Measurements from ENCODE around the gene UBR7. TPM values are rescaled to one million over a fixed set of nuclear protein-coding genes. Genes with fewer than 3 reads are reported as not detected.

The UBR7 gene
- total and polyA plus RNA-seq, 3 experiments from 2014 or later: 31.7 to 42.3 (median 39.4) TPM

DNA sequence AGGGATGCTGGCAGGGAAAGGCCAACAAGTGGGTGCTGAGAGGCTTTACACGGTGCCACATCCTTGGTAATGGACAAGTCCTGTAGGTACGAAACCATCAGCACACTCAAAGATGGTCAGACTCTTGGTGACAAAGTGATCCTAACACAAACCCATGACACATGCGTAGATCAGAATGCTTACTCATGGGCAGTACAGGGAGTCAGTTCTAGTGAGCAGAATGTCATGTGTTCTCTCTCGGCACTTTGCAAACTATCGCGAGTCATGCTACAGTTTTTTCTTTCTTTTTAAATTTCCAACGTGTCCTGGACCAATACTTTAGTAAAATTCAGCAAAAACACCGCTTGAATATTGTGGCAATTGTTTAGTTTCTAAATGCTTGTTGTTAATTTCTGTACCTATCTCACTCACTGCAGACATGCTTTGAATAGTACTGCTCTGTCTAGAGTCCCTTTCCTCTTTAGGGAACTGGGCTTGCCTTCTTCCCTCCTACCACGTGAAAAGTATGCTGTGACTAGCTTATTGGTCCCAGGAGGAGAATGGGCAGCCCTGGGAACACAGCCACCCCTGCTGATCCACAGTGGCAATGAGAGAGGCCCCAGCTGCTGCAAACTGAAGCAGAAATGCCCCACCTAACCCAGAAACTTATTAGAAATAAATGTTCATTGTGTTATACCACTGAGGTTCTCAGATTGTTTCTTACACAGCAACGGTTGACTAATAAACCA is 62.4 kb downstream of the UBR7 start:
- Histone ChIP-seq H3K36me3 (ENCODE audit: insufficient read depth, low read length) (no peaks in the 10 kb centered on the region), H3K27me3 (ENCODE audit: insufficient read depth, low read length, poor library complexity, severe bottlenecking) (no peaks in the 10 kb centered on the region), H3K4me1 (ENCODE audit: insufficient read depth, low read length) (no peaks in the 10 kb centered on the region), H3K27ac (ENCODE audit: low read depth, low read length) (no peak overlapping the region), H3K4me3 (ENCODE audit: low read length) (no peak overlapping the region), H3K9me3 (ENCODE audit: low read length) (no peaks in the 10 kb centered on the region)
- Mint-ChIP-seq H3K27ac (peak overlapping the region in 2 of 8 donors; percentile 7 to 34), H3K9me3 (no peaks in the 10 kb centered on the region), H3K36me3 (peaks cover 0 to 38% (median 5%) of the 10 kb centered on the region in 3 donors), H3K27me3 (peaks cover 0 to 1% of the 10 kb centered on the region in 2 donors), H3K4me1 (peaks cover 18 to 57% (median 34%) of the 10 kb centered on the region in 3 donors), H3K4me3 (no peak overlapping the region)
- DNase-seq: no peak
- POLR2A ChIA-PET: interaction anchor here (0.6 kb wide), 1 partner anchor 399 kb away, joined by 5 read pairs; no protein-coding TSS in a partner anchor
- CTCF ChIA-PET: no interaction called here

DNA sequence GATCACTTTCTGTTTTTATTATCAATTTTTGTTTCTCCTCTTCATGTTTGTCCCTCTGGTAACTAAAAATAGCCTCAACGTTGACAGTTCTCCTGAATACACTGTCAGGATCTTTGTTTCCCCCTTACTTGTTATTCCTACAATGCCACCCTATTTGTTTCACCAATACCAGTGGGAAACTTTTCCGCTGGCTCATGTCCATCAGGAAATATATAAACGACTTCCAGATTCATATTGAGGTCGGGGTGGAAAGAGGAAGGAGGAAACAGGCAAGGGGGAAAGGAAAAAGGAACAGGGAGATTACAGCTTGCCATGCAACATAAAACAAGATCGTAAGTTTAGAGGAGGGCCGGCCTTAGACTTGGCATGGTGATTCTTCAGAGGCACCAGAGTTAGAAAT is 64.1 kb downstream of the UBR7 start:
- H3K27ac Mint-ChIP-seq: peak overlapping the region in 1 of 8 donors; percentile 4
- Histone ChIP-seq H3K4me1 (ENCODE audit: insufficient read depth, low read length) (no peaks in the 10 kb centered on the region), H3K9me3 (ENCODE audit: low read length) (no peaks in the 10 kb centered on the region), H3K36me3 (ENCODE audit: insufficient read depth, low read length) (no peaks in the 10 kb centered on the region), H3K27ac (ENCODE audit: low read depth, low read length) (no peak overlapping the region), H3K4me3 (ENCODE audit: low read length) (no peak overlapping the region), H3K27me3 (ENCODE audit: insufficient read depth, low read length, poor library complexity, severe bottlenecking) (no peaks in the 10 kb centered on the region)
- peaks cover 16 to 44% (median 27%) of the 10 kb centered on the region in 3 donors for H3K4me1 Mint-ChIP-seq
- H3K4me3 Mint-ChIP-seq: no peak overlapping the region
- no peak for DNase-seq
- CTCF ChIA-PET: no interaction called here
- peaks cover 0 to 35% (median 2%) of the 10 kb centered on the region in 3 donors for H3K36me3 Mint-ChIP-seq
- POLR2A ChIA-PET: no interaction called here
- H3K27me3 Mint-ChIP-seq: peaks cover 0 to 1% of the 10 kb centered on the region in 2 donors
- no peaks in the 10 kb centered on the region for H3K9me3 Mint-ChIP-seq

DNA sequence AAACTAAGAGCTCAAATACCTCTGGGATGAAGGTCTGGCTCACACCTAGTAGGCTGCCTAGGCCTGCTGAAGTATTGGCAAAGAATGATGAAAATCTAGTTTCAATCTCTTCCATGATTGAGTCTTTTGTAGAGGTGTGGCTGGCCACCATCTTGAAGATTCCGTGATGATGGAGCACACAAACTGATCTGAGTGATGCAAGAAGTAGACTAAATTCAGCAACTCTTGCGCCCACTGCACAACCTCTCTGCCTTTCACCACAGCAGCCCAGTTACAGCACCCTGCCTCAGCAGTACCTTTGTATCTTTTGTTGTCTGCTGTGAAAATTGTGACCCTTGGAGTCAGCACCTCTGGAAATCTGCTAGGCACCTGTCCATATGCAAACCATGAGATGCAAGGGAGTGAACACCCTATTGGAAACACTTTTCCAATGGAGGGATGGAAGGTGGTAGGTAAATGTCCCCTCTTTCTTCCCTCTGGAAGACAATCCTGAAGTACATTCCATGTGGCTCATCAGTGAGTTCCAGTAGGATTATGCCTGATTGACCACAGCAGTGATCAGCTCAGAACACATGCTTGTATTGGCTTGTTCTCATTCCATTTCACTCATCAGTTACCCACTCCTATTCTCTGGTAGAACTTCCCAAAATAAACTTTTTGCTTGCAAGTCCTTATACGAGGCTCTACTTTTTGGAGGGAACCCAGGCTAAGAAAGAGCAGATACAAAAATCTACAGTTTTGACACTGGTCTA is 67.2 kb downstream of the UBR7 start:
- Histone ChIP-seq H3K36me3 (ENCODE audit: insufficient read depth, low read length) (no peaks in the 10 kb centered on the region), H3K27ac (ENCODE audit: low read depth, low read length) (no peak overlapping the region), H3K4me1 (ENCODE audit: insufficient read depth, low read length) (no peaks in the 10 kb centered on the region), H3K4me3 (ENCODE audit: low read length) (no peak overlapping the region), H3K27me3 (ENCODE audit: insufficient read depth, low read length, poor library complexity, severe bottlenecking) (no peaks in the 10 kb centered on the region), H3K9me3 (ENCODE audit: low read length) (no peaks in the 10 kb centered on the region)
- ChIA-PET POLR2A (no interaction called here), CTCF (no interaction called here)
- no peak for DNase-seq
- Mint-ChIP-seq H3K36me3 (peaks cover 0 to 33% (median 7%) of the 10 kb centered on the region in 3 donors), H3K4me1 (peaks cover 7 to 24% (median 19%) of the 10 kb centered on the region in 3 donors), H3K27me3 (peaks cover 0 to 1% of the 10 kb centered on the region in 2 donors), H3K4me3 (no peak overlapping the region), H3K9me3 (no peaks in the 10 kb centered on the region), H3K27ac (no peak overlapping the region)

DNA sequence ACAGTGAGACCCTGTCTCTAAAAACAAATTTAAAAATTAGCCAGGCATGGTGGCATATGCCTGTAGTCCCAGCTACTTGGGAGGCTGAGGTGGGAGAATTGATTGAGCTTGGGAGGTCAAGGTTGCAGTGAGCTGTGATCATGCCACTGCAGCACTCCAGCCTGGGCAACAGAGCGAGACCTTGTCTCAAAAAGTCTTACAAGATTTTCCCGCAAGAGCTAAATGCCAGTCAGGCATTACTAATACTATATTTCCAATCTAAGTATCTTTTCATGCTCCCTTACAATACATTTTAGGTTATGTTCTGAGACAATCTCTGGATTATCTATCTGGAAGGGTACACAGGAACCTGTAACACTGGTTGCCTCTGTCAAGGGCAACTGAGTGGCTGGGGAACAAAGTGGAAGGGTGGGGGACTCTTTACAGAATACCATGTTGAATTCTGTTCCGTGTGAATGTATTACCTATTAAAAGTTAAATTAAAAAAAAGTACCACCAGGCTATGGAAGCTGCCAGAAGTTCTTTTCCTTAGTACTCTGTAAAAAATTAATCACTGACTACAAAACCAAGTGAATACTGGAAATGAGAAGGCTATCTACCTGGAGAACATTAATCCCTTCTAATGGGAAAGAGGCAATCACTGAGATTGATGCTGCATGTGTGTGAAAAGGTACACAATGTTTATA is 69.1 kb downstream of the UBR7 start:
- Histone ChIP-seq H3K4me1 (ENCODE audit: insufficient read depth, low read length) (no peaks in the 10 kb centered on the region), H3K36me3 (ENCODE audit: insufficient read depth, low read length) (no peaks in the 10 kb centered on the region)
- no peak for DNase-seq

More for the DNA sequence above, 69.1 kb downstream of the UBR7 start:
- Histone ChIP-seq H3K4me3 (ENCODE audit: low read length) (no peak overlapping the region), H3K27ac (ENCODE audit: low read depth, low read length) (no peak overlapping the region), H3K27me3 (ENCODE audit: insufficient read depth, low read length, poor library complexity, severe bottlenecking) (no peaks in the 10 kb centered on the region), H3K9me3 (ENCODE audit: low read length) (no peaks in the 10 kb centered on the region)
- Mint-ChIP-seq H3K27ac (peak overlapping the region in 1 of 8 donors; percentile 32), H3K4me3 (no peak overlapping the region), H3K36me3 (peaks cover 0 to 31% (median 6%) of the 10 kb centered on the region in 3 donors), H3K4me1 (peaks cover 6 to 24% (median 17%) of the 10 kb centered on the region in 3 donors), H3K27me3 (peaks cover 0 to 1% of the 10 kb centered on the region in 2 donors), H3K9me3 (no peaks in the 10 kb centered on the region)
- ChIA-PET POLR2A (no interaction called here), CTCF (no interaction called here)

Other genes with a start within 250 kb of the UBR7 start
- 10 to 100 TPM; 66.1 to 75.1 TPM for gene ITPK1, start 91.3 kb upstream of the UBR7 start, total RNA-seq
- gene ITPK1, start 91.3 kb upstream of the UBR7 start, polyA plus RNA-seq: 40.4 TPM
- gene MOAP1, start 22.4 kb upstream of the UBR7 start, total RNA-seq: 10 to 100 TPM; 16.7 to 17.4 TPM
- gene MOAP1, start 22.4 kb upstream of the UBR7 start, polyA plus RNA-seq: 67.4 TPM
- 10 to 100 TPM; 19.3 to 20.5 TPM for gene LYSET, start 21.9 kb upstream of the UBR7 start, total RNA-seq
- gene LYSET, start 21.9 kb upstream of the UBR7 start, polyA plus RNA-seq: 37.9 TPM
- gene GON7, start 191 bp upstream of the UBR7 start, total RNA-seq: 10 to 100 TPM; 19.7 to 19.8 TPM
- gene GON7, start 191 bp upstream of the UBR7 start, polyA plus RNA-seq: 24.2 TPM
- gene BTBD7, start 125.8 kb downstream of the UBR7 start, total RNA-seq: 10 to 100 TPM; 25.2 to 25.7 TPM
- 9.6 TPM for gene BTBD7, start 125.8 kb downstream of the UBR7 start, polyA plus RNA-seq
- gene COX8C, start 139.9 kb downstream of the UBR7 start, total RNA-seq: not detected
- not detected for gene COX8C, start 139.9 kb downstream of the UBR7 start, polyA plus RNA-seq
- gene UNC79, start 223.7 kb downstream of the UBR7 start, total RNA-seq: under 1 TPM in 1 of 2 experiments, not detected in 1; 0.07 TPM
- gene UNC79, start 223.7 kb downstream of the UBR7 start, polyA plus RNA-seq: not detected